Fibroblast of the conjunctiva (primary cell): Measurements from ENCODE around the gene NDE1.
A peak's percentile ranks its signal among the peaks of the same experiment; 100 is the strongest.
"Not testable (repeated sequence)": the region's sequence is repeated elsewhere in the genome, so short reads cannot be mapped to it uniquely, and the experiment has no call there.

Experiments
- DNase-seq: peaks from one replicate; pipeline ENCODE4 v3.0.0-alpha.2; 2010; ENCODE audit warnings: low read depth

NDE1 gene

DNA sequence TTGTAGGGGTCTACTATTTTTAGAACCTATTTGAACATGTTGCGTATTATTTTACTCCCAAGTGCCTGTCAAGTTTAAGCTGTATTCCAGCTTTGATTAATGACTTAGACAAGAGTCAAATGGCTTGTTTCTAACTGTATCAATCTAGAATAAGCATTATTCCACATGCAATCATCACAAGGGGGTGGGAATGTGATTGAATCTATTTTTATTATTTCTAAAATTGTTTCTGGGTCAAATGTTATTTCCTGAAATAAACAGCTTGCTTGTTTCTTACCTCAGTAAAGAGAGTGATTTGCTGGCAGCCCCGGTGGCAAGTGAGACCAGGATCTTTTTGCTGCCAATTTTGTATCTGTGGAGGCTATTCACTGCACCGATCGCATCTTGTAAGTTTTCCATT lies 28.6 kb upstream of the NDE1 start:
- no peak for DNase-seq

DNA sequence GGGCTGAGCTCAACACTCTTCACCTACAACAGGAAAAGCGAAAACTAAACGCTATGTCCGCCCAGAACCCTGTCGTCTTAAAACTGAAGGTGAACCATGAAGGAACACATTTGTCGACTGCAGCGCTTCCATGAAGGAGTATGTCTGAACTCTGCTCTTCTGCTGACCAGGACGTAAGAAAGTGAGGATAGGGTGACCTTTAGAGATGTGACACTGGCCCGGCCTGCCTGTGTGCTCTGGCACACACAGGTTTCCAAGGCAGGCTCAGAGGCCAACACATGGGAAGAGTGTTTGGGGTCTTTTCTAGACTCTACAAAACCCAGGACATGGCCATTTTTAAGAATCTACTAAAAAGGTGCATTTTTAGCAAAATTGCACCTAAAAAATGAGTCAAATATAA lies 28.2 kb upstream of the NDE1 start:
- no peak for DNase-seq

DNA sequence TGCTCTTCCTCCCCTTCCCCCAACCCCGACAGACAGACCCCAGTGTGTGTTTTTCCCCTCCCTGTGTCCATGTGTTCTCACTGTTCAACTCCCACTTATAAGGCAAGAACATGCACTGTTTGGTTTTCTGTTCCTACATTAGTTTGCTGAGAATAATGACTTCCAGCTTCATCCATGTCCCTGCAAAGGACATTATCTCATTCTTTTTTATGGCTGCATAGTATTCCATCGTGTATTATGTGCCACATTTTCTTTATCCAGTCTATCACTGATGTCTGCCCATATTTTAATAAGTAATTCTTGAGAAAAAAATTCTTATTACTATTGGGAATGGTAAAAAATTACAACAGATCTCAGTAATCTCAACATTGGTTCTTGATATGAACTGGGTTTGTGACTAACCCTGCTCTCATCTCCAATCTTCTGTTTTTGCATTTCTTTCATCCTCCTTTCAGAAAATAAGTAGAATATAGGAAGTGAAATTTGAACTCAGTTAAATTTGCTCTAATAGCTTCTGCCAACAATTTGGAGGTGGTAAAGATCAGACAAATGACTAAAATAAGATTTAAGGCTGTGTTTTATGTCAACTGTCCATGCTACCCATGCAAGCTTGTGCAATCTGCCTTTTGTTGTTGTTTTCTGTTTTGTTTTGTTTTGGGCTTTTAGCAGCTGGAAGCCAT lies 18.2 kb upstream of the NDE1 start:
- no peak for DNase-seq

DNA sequence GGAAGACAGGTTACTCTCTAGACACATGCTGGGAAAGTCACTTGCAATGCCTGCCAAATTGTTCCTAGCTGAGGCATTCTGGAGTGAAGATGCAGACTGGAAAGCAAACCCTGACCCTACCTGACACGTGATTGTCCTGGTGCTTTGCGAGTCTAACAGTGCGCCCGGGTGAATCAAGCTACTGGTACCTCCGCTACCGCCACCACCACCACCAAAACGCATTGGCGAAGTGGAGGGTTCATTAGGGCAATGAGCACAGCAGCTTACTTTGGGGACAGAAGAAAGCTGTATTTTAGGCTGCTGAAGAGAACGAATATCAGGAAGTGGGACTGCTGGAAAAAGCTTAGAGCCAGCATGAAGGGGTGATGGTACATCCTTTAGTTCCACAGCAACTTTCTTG lies 14.1 kb upstream of the NDE1 start:
- no peak for DNase-seq

DNA sequence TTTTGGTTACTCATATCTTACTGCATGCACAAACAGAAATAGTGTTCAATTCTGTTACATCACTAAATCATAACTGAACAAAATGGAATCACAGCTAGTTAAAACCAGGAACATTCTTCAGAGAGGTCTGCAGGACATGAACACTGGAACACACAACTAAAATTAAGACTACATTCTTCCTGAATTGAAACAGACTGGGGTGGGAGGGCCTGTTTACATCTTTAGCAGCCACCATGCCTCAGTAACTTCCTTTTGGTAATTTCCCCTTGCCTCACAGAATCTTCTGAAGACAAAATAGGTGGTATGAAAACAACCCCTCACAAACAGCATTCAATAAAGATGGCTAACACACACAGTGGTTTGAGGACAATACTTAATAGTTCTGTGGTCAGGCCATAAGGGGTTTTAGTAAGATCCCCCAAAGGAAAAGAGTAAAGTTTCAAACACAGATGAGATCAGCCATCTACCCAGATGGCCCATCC lies 13.6 kb upstream of the NDE1 start:
- no peak for DNase-seq

DNA sequence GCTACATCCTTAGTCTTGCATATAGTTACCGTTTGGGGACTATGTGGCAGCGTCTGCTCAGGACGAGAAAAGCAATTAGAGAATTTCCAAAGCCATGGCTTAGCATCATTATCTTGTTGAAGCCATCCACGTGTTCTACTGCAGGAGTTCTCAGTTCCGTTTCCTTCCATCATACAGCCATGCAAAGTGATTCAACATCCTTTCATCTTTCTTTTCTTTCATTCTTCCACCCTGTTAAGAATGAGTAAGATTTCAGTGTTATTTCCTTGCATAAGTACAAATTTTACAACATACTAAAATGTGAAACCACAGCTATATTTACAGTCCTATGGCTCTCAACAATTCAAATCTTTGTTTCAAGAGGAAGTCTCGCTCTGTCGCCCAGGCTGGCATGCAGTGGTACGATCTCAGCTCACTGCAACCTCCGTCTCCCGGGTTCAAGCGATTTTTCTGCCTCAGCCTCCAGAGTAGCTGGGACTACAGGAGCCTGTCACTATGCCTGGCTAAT lies 10.9 kb upstream of the NDE1 start:
- DNase-seq: no peak

DNA sequence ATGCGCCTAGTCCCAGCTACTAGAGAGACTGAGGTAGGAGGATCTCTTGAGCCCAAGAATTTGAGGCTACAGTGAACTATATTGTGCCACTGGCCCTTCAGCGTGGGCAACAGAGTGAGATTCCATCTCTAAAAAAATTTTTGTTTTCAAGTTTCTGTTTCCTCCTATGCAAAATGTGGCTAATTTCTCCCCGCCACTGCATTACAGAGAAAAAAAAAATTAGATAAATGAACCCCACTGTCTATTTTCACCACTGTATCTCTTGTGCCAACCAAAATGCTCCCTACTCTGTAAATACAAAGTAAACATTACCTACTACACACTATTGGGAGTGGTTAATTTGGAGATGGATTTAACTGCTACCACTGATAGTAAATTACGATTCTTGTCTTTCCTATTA lies 9.1 kb upstream of the NDE1 start:
- DNase-seq: no peak

DNA sequence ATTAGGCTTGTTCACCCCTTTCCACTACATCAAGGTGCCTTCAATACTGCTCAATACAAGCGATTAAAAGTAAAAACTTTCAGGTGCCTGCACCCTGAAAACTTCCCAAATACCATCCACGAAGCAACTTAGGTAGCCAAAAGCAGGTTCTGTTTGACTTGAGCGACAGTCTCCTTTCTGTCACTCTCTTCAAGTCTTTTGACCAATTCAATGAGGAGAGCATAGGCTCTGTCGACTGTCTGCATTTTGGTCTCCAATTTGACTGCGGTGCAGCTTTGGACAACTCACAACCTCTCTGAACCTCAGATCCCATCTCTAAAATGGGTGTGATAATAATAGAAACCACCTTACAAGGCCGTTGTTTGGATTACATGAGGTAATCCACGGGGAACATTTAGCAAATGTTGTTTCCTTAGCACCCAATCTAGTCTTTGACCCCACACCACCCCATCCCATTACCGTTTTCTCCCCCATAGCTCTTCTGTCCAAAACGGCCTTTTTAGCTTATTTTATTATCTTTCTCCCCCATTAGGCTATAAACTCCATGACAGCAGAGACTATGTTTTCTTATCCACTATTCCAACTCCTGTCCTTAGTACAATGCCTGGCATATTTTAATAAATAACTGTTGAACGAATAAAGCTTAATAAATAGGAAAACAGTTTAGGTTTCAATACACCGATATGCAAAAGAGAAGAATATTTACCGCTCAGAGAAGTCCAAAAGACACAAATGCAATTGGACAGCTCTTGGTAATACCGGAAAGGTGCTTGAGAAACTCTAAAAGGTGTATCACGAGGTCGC lies 8.1 kb upstream of the NDE1 start:
- no peak for DNase-seq

DNA sequence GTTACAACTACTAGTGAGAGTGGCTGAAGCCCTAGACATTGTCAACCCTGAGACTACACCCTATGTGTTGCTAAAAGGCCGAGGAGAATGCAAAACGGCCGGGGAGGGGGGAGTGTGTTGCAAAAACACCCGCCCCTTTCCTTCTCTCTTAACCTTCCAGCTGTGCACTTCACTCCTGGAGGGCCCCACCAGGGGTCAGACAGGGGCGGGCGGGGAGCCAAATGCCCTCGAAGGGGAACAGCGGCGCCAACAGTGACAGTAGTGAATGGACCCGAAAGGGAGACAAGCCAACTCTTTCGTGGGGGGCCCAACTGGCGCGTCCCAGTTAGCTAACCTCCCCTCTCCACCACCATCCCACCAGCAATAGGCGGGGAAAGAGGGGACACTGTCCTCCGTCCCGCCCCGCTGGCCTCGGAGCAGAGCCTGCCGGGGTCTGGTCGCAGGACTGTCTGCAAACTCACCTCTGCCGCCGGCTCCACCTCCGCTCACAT lies 7.4 kb upstream of the NDE1 start:
- DNase-seq: no peak

DNA sequence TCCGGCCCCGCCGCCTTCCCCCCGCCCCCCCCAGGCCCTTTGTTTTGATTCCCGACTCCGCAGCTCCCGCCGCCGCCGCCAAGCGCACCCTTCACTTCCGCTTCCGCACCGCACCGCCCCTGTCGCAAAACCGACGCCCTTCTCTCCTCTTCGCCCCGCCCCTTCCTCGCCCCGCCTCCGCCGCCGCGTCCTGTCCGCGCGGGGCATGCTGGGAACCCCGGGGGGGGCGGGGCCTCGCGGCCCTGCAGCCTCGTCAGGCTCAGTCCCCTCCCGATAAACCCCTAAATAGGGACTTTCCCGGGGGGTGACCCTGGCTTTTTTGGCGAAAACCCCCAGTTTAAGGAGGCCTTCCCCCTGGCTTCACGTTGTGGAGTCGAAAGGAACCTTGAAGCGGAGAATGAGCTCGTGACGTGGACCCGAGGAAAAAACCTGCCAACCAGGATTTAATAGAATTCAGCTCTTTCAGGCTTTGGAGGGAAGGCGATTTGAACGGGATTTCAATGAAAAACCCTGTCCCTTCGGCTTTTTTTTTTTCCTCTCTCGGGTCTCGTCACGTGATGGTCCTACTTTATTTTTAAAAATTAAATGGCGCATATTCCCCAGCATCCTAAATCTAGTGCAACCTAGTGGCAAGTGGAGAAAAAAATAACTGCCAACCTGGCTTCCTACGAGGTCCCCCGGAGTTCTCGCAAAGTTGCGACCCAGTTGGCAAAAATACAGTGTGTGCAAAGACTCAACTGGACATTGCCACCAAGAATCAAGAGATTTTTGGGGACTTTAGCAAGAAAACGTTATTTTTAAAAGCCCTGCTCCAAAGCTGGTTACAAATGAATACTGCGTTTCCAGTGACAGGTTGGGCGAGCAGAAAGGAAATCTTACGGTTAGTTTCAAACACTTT lies 6.7 kb upstream of the NDE1 start, which contains the start of gene MARF1:
TSS of gene MARF1 (minus strand) at position 107 of the 898 bp plus-strand sequence. CDS start 3,921 bp downstream, outside the sequence.
- DNase-seq: peak; percentile 89

DNA sequence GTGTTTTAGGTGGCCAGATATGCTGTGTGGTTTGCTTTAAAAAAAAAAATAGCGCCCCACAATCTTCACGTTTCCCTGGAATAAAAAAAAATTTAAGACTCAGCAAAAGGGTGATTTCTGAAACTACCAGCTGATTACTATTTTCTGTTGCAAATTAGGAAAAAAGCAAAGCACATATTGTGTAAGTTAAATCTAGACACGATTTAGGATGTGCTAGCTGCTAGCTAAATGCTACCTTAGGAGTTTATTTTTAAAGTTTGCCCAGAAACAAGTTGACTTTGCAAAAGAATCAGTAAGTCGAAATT lies 6.1 kb upstream of the NDE1 start:
- no peak for DNase-seq

DNA sequence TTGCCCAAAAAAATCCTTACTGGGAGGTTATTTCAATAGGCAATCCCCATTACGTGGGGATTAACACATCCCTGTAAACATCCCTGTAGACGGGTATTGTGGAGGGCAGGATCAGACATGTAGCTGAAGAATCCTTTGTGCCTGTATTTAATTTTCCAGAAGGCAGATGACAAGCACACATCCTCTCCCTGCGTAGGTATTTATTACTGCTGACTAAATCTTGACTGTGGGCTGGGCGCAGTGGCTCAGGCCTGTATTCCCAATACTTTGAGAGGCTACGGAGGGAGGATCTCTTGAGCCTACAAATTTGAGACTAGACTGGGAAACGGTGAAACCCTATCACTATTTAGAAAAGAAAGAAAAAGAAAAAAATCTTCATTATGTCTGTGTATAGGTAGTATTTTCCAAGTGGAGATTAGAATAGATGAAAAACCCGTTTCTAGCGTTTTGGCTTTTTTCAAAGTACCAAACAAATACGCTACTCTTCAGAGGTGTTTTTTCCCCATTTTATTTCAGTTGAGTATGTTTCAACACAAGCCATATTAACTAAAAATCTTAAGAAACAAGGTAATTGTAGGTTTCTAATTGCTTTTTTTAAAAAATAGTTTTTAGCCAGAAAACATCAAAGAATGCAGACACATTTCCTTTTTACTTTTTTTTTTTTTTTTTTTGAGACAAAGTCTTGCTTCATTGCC lies 5.6 kb upstream of the NDE1 start:
- no peak for DNase-seq

DNA sequence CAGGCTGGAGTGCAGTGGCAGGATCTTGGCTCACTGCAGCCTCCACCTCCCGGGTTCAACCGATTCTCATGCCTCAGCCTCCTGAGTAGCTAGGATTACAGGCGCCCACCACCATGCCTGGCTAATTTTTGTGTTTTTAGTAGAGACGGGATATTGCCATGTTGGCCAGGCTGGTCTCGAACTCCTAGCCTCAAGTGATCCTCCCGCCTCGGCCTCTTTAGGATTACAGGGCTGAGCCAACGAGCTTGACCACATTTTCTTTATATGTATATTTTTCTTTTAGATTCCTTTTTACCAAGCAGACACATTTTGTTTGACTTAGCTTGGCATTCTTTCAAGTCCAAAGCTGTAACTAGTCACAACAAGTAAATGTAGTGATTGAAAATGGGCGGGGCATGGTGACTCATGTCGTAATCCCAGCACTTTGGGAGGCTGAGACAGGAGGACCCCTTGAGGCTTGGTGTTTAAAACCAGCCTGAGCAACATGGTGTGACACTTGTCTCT lies 5.0 kb upstream of the NDE1 start:
- peak; percentile 90 for DNase-seq

DNA sequence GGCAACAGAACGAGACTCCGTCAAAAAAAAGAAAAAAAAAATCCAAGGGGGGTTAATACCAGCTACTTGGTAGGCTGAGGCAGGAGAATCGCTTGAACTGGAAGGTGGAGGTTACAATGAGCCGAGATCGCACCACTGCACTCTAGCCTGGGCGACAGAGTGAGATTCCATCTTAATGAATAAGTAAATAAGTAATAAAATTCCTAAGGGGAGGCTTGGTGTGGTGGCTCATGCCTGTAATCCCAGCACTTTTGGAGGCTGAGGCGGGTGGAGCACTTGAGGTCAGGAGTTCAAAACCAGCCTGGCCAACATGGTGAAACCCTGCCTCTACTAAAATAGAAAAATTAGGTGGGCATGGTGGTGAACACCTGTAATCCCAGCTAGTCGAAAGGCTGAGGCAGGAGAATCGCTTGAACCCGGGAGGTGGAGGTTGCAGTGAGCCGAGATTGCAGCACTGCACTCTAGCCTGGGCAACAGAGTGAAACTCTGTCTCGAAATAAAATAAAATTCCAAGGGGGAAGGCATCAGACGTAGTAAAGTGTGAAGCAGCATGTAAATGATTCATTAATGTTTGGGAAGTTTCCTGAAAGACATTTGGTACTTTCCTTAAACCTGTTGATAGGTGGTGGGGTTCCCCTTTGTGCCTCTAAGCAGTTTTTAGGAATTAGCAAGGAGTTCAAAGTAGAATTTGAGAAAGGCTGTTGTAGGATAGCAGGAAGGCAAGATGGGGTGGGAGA lies 3.3 kb upstream of the NDE1 start:
- DNase-seq: not testable (repeated sequence)

DNA sequence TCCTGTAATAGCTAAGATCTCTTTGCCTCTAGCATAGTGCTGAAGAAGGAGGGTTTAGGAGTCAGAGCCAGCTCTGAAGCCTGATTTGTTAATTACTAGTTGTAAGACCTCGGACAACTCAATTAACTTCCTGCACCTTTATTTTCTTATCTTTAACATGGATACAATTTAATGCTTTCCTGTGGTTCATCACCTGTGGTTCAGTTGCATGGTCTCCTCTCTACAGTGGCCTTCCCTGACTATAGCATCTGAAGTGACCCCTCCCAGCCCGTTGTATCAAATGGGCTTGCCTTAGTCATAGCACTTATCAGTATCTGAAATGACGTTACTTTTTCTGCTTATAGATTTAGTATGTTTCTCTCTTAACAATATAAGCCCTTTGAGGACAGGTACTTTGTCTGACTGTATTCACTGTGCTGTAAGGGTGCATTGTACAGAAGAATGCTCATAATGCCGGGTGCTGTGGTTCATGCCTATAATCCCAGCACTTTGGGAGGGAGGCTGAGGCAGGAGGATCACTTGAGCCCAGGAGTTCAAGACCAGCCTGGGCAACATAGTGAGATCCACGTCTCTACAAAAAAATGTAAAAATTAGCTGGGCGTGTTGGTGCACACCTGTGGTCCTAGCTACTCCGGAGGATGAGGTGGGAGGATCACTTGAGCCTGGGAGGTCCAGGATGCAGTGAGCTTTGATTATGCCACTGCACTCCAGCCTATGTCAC lies 2.6 kb upstream of the NDE1 start:
- no peak for DNase-seq

DNA sequence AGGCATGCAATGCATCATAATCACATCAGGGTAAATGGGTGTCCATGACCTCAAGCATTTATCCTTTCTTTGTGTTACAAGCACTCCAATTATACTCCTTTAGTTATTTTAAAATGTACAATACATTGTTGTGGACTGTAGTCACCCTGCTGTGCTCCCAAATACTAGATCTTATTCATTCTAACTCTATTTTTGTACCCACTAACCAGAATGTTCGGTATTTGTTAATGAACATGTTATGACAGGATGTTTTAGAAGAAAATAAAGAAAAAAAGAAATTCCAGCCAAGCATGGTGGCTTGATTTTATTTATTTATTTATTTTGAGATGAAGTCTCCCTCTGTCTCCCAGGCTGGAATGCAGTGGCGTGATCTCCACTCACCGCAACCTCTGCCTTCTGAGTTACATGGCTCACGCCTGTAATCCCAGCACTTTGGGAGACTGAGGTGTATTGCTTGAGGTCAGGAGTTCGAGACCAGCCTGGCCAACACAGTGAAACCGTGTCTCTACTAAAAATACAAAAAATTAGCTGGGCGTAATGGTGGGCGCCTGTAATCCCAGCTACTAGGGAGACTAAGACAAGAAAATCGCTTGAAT lies 1.8 kb upstream of the NDE1 start:
- no peak for DNase-seq

DNA sequence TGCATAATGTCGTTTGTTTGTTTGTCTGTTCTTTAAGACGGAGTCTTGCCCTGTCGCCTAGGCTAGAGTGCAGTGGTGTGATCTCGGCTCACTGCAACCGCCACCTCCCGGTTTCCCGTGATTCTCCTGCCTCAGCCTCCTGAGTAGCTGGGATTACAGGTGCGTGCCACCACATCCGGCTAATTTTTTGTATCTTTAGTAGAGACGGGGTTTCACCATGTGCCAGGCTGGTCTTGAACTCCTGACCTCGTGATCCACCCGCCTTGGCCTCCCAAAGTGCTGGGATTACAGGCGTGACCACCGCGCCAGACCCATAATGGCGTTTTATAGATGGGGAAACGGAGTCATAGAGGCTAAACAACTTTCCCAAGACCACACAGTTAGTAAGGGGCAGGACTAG lies 734 bp upstream of the NDE1 start:
- DNase-seq: not testable (repeated sequence)

DNA sequence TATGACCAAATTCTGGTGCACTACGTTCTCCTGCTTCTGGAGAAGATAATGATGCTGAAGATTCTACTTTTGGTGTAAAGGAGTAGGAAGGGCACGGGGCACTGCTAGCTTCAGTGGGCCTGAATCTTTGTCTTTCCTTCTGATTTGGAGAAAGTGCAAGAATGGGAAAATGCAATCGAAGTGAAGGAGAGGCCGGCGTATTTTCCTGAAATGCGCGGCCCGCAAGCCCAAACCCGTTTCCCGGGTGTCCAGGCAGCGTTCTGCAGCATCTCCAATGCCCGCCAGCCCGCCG lies 372 bp upstream of the NDE1 start:
- DNase-seq: no peak

DNA sequence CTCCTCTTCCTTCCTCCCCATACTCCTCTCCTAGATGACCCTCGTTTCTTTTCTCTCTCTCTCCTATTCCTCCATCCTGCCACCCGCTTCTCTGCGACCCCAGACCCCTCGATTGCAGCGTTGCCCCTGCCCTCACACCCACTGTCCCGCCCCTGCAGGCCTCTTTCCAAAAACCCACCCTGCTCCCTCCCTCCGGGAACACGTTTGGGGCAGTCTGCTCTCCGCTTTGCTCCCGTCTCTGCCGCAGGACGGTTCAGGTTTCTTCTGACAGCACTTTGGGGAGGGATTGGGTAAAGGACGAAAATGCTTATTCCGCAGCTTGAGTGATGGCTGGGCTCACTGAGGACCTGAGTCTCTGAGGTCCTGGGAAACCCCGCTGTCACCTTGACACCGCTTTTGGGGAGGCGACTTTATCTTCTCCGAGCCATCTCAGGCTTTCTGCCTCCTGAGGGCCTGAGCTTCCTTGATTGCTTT lies 690 bp downstream of the NDE1 start:
- DNase-seq: no peak
